Colonic mucosa (tissue), 4 donors: ENCODE results near the gene AARSD1. TPM values are rescaled to one million over a fixed set of nuclear protein-coding genes. Genes with fewer than 3 reads are reported as not detected.
"Not testable (repeated sequence)": the region's sequence is repeated elsewhere in the genome, so short reads cannot be mapped to it uniquely, and the experiment has no call there.

Experiments
- DNase-seq: peaks from one replicate; pipeline ENCODE4 v3.0.0-alpha.2; 2020
- H3K27ac ChIP-seq: fragments of 200-600 bp; one replicate; pipeline ENCODE4 v1.8.0; 2021
- H3K27me3 ChIP-seq: fragments of 200-600 bp; one replicate; pipeline ENCODE4 v1.8.0; 2021
- H3K36me3 ChIP-seq: fragments of 200-600 bp; one replicate; pipeline ENCODE4 v1.8.0; 2021
- H3K4me1 ChIP-seq: fragments of 200-600 bp; one replicate; pipeline ENCODE4 v1.8.0; 2021; ENCODE audit warnings: mild to moderate bottlenecking
- H3K4me3 ChIP-seq: fragments of 200-600 bp; one replicate; pipeline ENCODE4 v1.8.0; 2021
- H3K9ac ChIP-seq, 2 donors: one replicate each; pipeline ENCODE4 v1.7.0; 2013; ENCODE audit warnings: control low read depth in 2 of 2, low read depth in 2 of 2, low read length in 2 of 2
- H3K9me3 ChIP-seq: fragments of 200-600 bp; one replicate; pipeline ENCODE4 v1.8.0; 2021
- intact Hi-C: fragments of 100-400 bp; cut with DNase I; formaldehyde crosslinking; loops from one replicate; pipeline ENCODE4 v1.14.1; 2022
- total RNA-seq, 2 donors: library from RNA; stranded (reverse); fragmentation: NEBNext Ultra II Directional in 1 of 2; extraction: Animal tissue kit (Norgen Biotek cat#: 25700) in 1 of 2; gene quantifications; one replicate each; pipeline ENCODE4 v1.2.1, GENCODE V29; 2021
- TF ChIP-seq, protein P1 (sequence below): fragments of 200-600 bp; IDR thresholded peaks from one replicate; pipeline ENCODE4 v1.8.0; 2022; ENCODE audit warnings: antibody characterized with exemption, mild to moderate bottlenecking
- donor health status: healthy.
- donor health status: DM: no; HTN: no; CAD: no.
- donor health status: DM: no; HTN: no; CAD: no.

AARSD1 gene
- total RNA-seq, 2 donors from 2014 or later, result 19.8 to 34.3 TPM

GRCh38 chr17:42997390-42997983 is 33.2 kb upstream of the AARSD1 start:
- peaks cover 6% of the 10 kb centered on the region for H3K36me3 ChIP-seq
- TF ChIP-seq, protein P1, sequence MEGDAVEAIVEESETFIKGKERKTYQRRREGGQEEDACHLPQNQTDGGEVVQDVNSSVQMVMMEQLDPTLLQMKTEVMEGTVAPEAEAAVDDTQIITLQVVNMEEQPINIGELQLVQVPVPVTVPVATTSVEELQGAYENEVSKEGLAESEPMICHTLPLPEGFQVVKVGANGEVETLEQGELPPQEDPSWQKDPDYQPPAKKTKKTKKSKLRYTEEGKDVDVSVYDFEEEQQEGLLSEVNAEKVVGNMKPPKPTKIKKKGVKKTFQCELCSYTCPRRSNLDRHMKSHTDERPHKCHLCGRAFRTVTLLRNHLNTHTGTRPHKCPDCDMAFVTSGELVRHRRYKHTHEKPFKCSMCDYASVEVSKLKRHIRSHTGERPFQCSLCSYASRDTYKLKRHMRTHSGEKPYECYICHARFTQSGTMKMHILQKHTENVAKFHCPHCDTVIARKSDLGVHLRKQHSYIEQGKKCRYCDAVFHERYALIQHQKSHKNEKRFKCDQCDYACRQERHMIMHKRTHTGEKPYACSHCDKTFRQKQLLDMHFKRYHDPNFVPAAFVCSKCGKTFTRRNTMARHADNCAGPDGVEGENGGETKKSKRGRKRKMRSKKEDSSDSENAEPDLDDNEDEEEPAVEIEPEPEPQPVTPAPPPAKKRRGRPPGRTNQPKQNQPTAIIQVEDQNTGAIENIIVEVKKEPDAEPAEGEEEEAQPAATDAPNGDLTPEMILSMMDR, result no peak
- peak overlapping the region; percentile 40 to 76 for H3K9ac ChIP-seq
- no peaks in the 10 kb centered on the region for H3K27me3 ChIP-seq
- intact Hi-C loops, result loop anchor here (5.0 kb wide), 1 partner anchor 165 kb away; the partner anchor contains the start of gene PSME3
- H3K27ac ChIP-seq, result peak overlapping the region; percentile 77
- no peak for DNase-seq
- peaks cover 18% of the 10 kb centered on the region for H3K4me1 ChIP-seq
- peak overlapping the region; percentile 16 for H3K4me3 ChIP-seq
- no peaks in the 10 kb centered on the region for H3K9me3 ChIP-seq

- DNase-seq, H3K9ac ChIP-seq, H3K4me1 ChIP-seq, H3K27me3 ChIP-seq, H3K27ac ChIP-seq, H3K4me3 ChIP-seq, H3K9me3 ChIP-seq, intact Hi-C loops: not testable (repeated sequence)
- peaks cover 25% of the 10 kb centered on the region for H3K36me3 ChIP-seq
Measured at GRCh38 chr17:42993913-42994312, 29.7 kb upstream of the AARSD1 start.

DNA sequence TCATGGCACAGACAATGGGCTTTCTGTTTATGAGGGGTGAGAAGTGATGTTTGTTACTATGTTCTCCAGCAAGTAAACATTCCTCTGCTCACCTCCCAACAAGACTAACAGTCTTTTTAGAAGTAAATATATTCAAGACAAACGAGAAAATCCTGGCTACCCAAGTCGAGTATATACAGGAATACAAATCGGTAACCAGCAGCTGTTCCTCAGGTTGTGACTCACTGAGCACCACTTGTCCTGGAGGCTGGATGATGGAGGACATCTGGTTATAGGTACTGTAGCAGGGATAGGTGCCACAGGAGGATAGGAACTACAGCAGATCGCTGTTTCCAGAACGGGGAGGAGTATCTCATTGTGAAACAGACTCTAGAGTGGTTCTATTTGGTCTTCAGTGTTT is 28.6 kb upstream of the AARSD1 start:
- no peaks in the 10 kb centered on the region for H3K27me3 ChIP-seq
- H3K27ac ChIP-seq, result no peak overlapping the region
- H3K4me1 ChIP-seq, result peaks cover 6% of the 10 kb centered on the region
- intact Hi-C loops, result no loop called here
- peaks cover 32% of the 10 kb centered on the region for H3K36me3 ChIP-seq
- TF ChIP-seq, protein P1, result no peak
- H3K9ac ChIP-seq, result no peak overlapping the region
- no peak overlapping the region for H3K4me3 ChIP-seq
- no peaks in the 10 kb centered on the region for H3K9me3 ChIP-seq
- no peak for DNase-seq

- intact Hi-C loops, result no loop called here
- TF ChIP-seq, protein P1, result no peak
- peaks cover 40% of the 10 kb centered on the region for H3K36me3 ChIP-seq
- no peak overlapping the region for H3K9ac ChIP-seq
- H3K27me3 ChIP-seq, result no peaks in the 10 kb centered on the region
- no peaks in the 10 kb centered on the region for H3K9me3 ChIP-seq
- no peak overlapping the region for H3K4me3 ChIP-seq
- DNase-seq, result no peak
- H3K27ac ChIP-seq, result no peak overlapping the region
- no peaks in the 10 kb centered on the region for H3K4me1 ChIP-seq
Measured at GRCh38 chr17:42991471-42991870, 27.2 kb upstream of the AARSD1 start.

DNA sequence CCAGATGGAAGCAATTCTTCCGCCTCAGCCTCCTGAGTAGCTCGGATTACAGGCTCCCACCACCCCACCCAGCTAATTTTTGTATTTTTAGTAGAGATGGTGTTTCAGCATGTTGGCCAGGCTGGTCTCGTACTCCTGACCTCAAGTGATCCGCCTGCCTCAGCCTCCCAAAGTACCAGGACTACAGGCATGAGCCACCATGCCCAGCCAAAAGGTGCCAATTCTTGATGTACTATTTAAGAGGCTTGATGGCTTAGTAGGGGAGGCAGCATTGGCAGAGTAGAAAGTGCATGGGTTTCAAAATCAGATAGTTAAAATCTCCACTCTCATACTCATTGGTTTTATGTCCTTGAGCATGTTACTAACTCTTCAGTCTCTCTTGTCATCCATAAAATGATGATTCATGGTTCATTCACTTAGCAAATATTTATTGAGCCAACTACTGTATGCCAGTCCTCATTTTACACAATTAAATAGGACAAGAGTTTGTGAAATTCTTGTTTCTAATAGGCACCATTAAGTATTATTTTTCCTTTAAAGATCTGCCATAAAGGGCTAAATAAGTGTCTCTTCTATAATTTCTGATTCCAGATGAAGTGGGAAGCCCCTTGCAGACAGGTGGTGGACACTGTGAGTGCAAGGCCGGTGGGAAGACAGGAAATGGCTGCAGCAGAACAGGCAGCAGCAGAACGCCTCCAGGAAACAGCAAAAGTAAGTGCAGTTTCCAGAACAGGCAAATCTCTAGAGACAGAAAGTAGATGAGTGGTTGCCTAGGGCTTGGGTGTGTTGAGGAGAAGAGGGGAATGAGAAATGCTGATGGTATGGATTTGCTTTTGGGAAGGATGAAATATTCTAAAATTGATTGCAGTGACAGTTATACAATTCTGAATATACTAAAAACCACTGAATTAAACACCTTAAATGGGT is 25.7 kb upstream of the AARSD1 start:
- DNase-seq, result no peak
- Histone ChIP-seq H3K36me3 (peaks cover 40% of the 10 kb centered on the region), H3K9me3 (no peaks in the 10 kb centered on the region), H3K27ac (no peak overlapping the region), H3K9ac (no peak overlapping the region), H3K4me1 (no peaks in the 10 kb centered on the region), H3K27me3 (no peaks in the 10 kb centered on the region), H3K4me3 (no peak overlapping the region)
- intact Hi-C loops, result no loop called here
- TF ChIP-seq, protein P1, result no peak

DNA sequence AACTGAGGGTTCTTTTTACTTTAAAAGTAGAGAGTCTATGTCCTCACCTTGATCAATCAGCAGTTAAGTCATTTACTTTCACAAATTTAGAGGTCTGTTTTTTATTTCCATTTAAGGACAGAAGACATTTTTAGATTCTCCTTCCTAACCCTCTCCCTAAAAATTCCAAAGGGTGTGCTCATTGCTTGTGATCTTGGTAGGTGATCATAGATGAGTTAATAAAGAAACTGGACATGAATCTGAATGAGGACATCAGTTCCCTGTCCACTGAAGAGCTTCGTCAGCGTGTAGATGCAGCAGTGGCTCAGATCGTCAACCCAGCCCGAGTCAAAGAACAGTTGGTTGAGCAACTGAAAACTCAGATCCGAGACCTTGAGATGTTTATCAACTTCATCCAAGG is 24.9 kb upstream of the AARSD1 start:
- intact Hi-C loops, result no loop called here
- TF ChIP-seq, protein P1, result no peak
- H3K36me3 ChIP-seq, result peaks cover 40% of the 10 kb centered on the region

More for the DNA sequence above, 24.9 kb upstream of the AARSD1 start:
- Histone ChIP-seq H3K9me3 (no peaks in the 10 kb centered on the region), H3K4me3 (no peak overlapping the region), H3K4me1 (no peaks in the 10 kb centered on the region), H3K9ac (no peak overlapping the region), H3K27ac (no peak overlapping the region), H3K27me3 (no peaks in the 10 kb centered on the region)
- no peak for DNase-seq
